ENCODE results near the gene LRRC1. TPM values are rescaled to one million over a fixed set of nuclear protein-coding genes. Genes with fewer than 3 reads are reported as not detected.

The LRRC1 gene
- total RNA-seq, 1 experiment from 2014 or later, result 18.1 TPM

DNA sequence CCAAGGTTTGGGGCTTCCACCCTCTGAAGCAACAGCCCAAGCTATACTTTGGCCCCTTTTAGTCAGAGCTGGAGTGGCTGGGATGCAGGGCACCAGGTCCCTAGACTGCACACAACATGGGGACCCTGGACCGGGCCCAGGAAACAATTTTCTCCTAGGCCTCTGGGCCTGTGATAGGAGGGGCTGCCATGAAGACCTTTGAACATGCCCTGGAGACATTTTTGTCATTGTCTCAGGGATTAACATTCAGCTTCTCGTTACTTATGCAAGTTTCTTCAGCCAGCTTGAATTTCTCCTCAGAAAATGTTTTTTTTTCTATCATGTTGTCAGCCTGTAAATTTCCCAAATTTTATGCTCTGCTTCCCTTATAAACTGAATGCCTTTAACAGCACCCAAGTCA lies 82.3 kb downstream of the LRRC1 start:
- no peak for ATAC-seq
- Histone ChIP-seq H3K36me3 (ENCODE audit: low read depth, low read length) (no peaks in the 10 kb centered on the region), H3K4me1 (ENCODE audit: insufficient read depth, low read length) (no peaks in the 10 kb centered on the region), H3F3A (ENCODE audit: low read length, unreplicated experiment) (no peaks in the 10 kb centered on the region), H4K20me1 (ENCODE audit: low read length) (no peaks in the 10 kb centered on the region), H3K9me2 (replicated peaks; ENCODE audit: low read length) (no peaks in the 10 kb centered on the region), H3K9ac (ENCODE audit: low read length) (no peak overlapping the region), H3K4me3 (ENCODE audit: low read length) (no peak overlapping the region), H3K79me2 (ENCODE audit: low read length) (0 out of 2 replicates have a peak, but pooled peaks cover 4% of the 10 kb centered on the region), H2AFZ (ENCODE audit: low read length) (no peak overlapping the region), H3K9me3 (ENCODE audit: low read length) (no peaks in the 10 kb centered on the region), H3K27me3 (ENCODE audit: low read length) (no peaks in the 10 kb centered on the region), H3K27ac (ENCODE audit: low read length) (no peak overlapping the region), H3K4me2 (ENCODE audit: low read length) (no peak overlapping the region)
- ChIA-PET POLR2A (ENCODE audit: unreplicated experiment) (interaction anchor here (0.6 kb wide), 1 partner anchor 411 kb away, joined by 3 read pairs; no protein-coding TSS in a partner anchor), CTCF (no interaction called here)
- TF ChIP-seq EZH2 (IDR thresholded peaks at IDR 0.05; ENCODE audit: low read length, unreplicated experiment) (no peak), EZH2phosphoT487 (IDR thresholded peaks at IDR 0.05; ENCODE audit: borderline replicate concordance, low read length) (no peak)
- TF ChIP-seq, protein P1, sequence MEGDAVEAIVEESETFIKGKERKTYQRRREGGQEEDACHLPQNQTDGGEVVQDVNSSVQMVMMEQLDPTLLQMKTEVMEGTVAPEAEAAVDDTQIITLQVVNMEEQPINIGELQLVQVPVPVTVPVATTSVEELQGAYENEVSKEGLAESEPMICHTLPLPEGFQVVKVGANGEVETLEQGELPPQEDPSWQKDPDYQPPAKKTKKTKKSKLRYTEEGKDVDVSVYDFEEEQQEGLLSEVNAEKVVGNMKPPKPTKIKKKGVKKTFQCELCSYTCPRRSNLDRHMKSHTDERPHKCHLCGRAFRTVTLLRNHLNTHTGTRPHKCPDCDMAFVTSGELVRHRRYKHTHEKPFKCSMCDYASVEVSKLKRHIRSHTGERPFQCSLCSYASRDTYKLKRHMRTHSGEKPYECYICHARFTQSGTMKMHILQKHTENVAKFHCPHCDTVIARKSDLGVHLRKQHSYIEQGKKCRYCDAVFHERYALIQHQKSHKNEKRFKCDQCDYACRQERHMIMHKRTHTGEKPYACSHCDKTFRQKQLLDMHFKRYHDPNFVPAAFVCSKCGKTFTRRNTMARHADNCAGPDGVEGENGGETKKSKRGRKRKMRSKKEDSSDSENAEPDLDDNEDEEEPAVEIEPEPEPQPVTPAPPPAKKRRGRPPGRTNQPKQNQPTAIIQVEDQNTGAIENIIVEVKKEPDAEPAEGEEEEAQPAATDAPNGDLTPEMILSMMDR (conservative IDR thresholded peaks at IDR 0.05; ENCODE audit: low read depth, low read length), result no peak
- intact Hi-C loops (cut with micrococcal nuclease), result no loop called here
- no peak for DNase-seq
- no TSS peak for BruUV-seq (replicated peaks)

DNA sequence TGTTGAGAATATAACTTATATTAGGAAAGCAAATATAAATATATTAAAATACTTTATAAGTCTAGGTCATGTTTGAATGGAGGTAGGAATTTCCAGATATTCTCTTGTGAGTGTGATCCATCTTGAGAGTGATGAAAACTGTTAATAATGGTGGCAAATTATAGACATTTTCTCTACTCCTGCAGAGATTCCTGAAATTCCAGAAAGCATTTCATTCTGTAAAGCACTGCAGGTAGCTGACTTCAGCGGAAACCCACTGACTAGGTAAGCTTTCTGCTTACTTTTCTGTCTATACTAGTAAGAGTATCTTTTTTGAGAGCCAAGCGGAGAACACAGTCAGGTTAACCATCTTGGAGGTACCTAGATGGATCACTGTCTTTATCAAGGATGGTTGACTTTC lies 84.0 kb downstream of the LRRC1 start:
- TF ChIP-seq EZH2phosphoT487 (IDR thresholded peaks at IDR 0.05; ENCODE audit: borderline replicate concordance, low read length), result no peak
- no peak for TF ChIP-seq EZH2 (IDR thresholded peaks at IDR 0.05; ENCODE audit: low read length, unreplicated experiment)
- TF ChIP-seq, protein P1 (conservative IDR thresholded peaks at IDR 0.05; ENCODE audit: low read depth, low read length), result no peak
- H3K9ac ChIP-seq (ENCODE audit: low read length), result no peak overlapping the region
- no peaks in the 10 kb centered on the region for H3K36me3 ChIP-seq (ENCODE audit: low read depth, low read length)
- no peaks in the 10 kb centered on the region for H3K27me3 ChIP-seq (ENCODE audit: low read length)
- H3K9me2 ChIP-seq (replicated peaks; ENCODE audit: low read length), result no peaks in the 10 kb centered on the region
- no peak for DNase-seq
- H3K79me2 ChIP-seq (ENCODE audit: low read length), result no peaks in the 10 kb centered on the region
- H3K9me3 ChIP-seq (ENCODE audit: low read length), result no peaks in the 10 kb centered on the region
- POLR2A ChIA-PET (ENCODE audit: unreplicated experiment), result no interaction called here
- ATAC-seq, result no peak
- CTCF ChIA-PET, result no interaction called here
- no peak overlapping the region for H3K27ac ChIP-seq (ENCODE audit: low read length)
- H3K4me3 ChIP-seq (ENCODE audit: low read length), result no peak overlapping the region
- intact Hi-C loops (cut with micrococcal nuclease), result no loop called here
- no peak overlapping the region for H3K4me2 ChIP-seq (ENCODE audit: low read length)
- H2AFZ ChIP-seq (ENCODE audit: low read length), result no peak overlapping the region
- BruUV-seq (replicated peaks), result no TSS peak
- no peaks in the 10 kb centered on the region for H3F3A ChIP-seq (ENCODE audit: low read length, unreplicated experiment)
- H4K20me1 ChIP-seq (ENCODE audit: low read length), result no peaks in the 10 kb centered on the region
- no peaks in the 10 kb centered on the region for H3K4me1 ChIP-seq (ENCODE audit: insufficient read depth, low read length)

DNA sequence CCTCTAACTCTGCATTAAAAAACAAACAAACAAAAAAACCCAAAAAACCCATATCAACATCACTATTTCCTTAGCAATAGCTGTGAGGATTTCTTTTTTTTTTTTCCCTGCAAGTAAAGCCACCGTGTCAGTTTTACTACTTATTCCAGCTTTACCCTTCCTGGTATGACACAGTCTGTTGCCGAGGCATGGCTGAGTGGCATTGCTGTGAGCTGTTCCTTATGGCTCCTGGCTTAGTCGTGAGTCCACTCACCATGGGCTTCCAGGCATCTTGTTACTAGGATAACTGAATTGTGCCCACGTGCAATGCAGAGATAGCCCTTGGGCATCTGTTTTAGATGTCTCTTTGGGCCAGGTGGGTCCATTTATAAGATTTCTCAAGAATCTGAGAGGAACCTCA lies 84.8 kb downstream of the LRRC1 start:
- POLR2A ChIA-PET (ENCODE audit: unreplicated experiment), result no interaction called here

More for the DNA sequence above, 84.8 kb downstream of the LRRC1 start:
- intact Hi-C loops (cut with micrococcal nuclease), result no loop called here
- CTCF ChIA-PET, result no interaction called here
- TF ChIP-seq EZH2phosphoT487 (IDR thresholded peaks at IDR 0.05; ENCODE audit: borderline replicate concordance, low read length) (no peak), EZH2 (IDR thresholded peaks at IDR 0.05; ENCODE audit: low read length, unreplicated experiment) (no peak)
- TF ChIP-seq, protein P1 (conservative IDR thresholded peaks at IDR 0.05; ENCODE audit: low read depth, low read length), result no peak
- no peaks in the 10 kb centered on the region for H3K4me1 ChIP-seq (ENCODE audit: insufficient read depth, low read length)
- no peak overlapping the region for H3K9ac ChIP-seq (ENCODE audit: low read length)
- H3K36me3 ChIP-seq (ENCODE audit: low read depth, low read length), result no peaks in the 10 kb centered on the region
- no peak overlapping the region for H3K27ac ChIP-seq (ENCODE audit: low read length)
- BruUV-seq (replicated peaks), result no TSS peak
- DNase-seq (no peak), ATAC-seq (no peak)
- no peaks in the 10 kb centered on the region for H4K20me1 ChIP-seq (ENCODE audit: low read length)
- H3F3A ChIP-seq (ENCODE audit: low read length, unreplicated experiment), result no peaks in the 10 kb centered on the region
- no peak overlapping the region for H3K4me2 ChIP-seq (ENCODE audit: low read length)
- H2AFZ ChIP-seq (ENCODE audit: low read length), result no peak overlapping the region
- H3K27me3 ChIP-seq (ENCODE audit: low read length), result no peaks in the 10 kb centered on the region
- no peaks in the 10 kb centered on the region for H3K9me3 ChIP-seq (ENCODE audit: low read length)
- no peak overlapping the region for H3K4me3 ChIP-seq (ENCODE audit: low read length)
- H3K79me2 ChIP-seq (ENCODE audit: low read length), result no peaks in the 10 kb centered on the region
- H3K9me2 ChIP-seq (replicated peaks; ENCODE audit: low read length), result no peaks in the 10 kb centered on the region

Data from PC-3 (cell line).